GM12878 (cell line): ENCODE results near the gene CCDC74B.
"Not testable (repeated sequence)": the region's sequence is repeated elsewhere in the genome, so short reads cannot be mapped to it uniquely, and the experiment has no call there.

Experiments used
- CTCF ChIP-seq, 3 experiments: IDR thresholded peaks in 2 of 3; conservative IDR thresholded peaks in 1 of 3; 2 replicates each; pipeline ENCODE4 v1.5.1; 2011; ENCODE audit warnings: low read depth in 3 of 3, low read length in 3 of 3, mild to moderate bottlenecking in 3 of 3, control low read depth in 2 of 3, moderate library complexity in 2 of 3, inconsistent platforms in 1 of 3, mixed read lengths in 1 of 3; ENCODE audit not compliant: control insufficient read depth in 2 of 3, insufficient read depth in 1 of 3; ENCODE audit errors: extremely low read depth in 1 of 3
- E4F1 ChIP-seq: fragments of 450-650 bp; IDR thresholded peaks from 2 replicates; pipeline ENCODE4 v1.6.1; 2018; ENCODE audit warnings: borderline replicate concordance, mild to moderate bottlenecking; ENCODE audit not compliant: partially characterized antibody
- KDM1A ChIP-seq: fragments of 200-600 bp; sonication (generic); IDR thresholded peaks from 2 replicates; pipeline ENCODE4 v1.6.1; 2016; ENCODE audit warnings: borderline replicate concordance
- POLR2AphosphoS5 ChIP-seq: IDR thresholded peaks from 2 replicates; pipeline ENCODE4 v1.6.1; 2011; ENCODE audit warnings: mild to moderate bottlenecking, low read length, inconsistent platforms
- SP1 ChIP-seq: IDR thresholded peaks from one replicate; pipeline ENCODE4 v1.6.1; 2011; ENCODE audit warnings: low read depth, low read length

GRCh38 chr2:130187859-130188792 is 43.2 kb upstream of the CCDC74B start:
- not testable (repeated sequence) for TF ChIP-seq CTCF (IDR thresholded peaks at IDR 0.05 in 2 of 3, conservative IDR thresholded peaks at IDR 0.05 in 1 of 3; ENCODE audit: control insufficient read depth in 2 of 3, extremely low read depth in 1 of 3, insufficient read depth in 1 of 3, low read depth in 3 of 3, low read length in 3 of 3); SP1; POLR2AphosphoS5; KDM1A; E4F1
